ENCODE results near the gene CRYZL1.
"Not testable (repeated sequence)": the region's sequence is repeated elsewhere in the genome, so short reads cannot be mapped to it uniquely, and the experiment has no call there.

- TF ChIP-seq CTCF (IDR thresholded peaks at IDR 0.05); SIN3A (IDR thresholded peaks at IDR 0.05; ENCODE audit: borderline replicate concordance, insufficient read depth, low read depth, low read length); POLR2AphosphoS5 (IDR thresholded peaks at IDR 0.05; ENCODE audit: low read depth, low read length): not testable (repeated sequence)
Measured at GRCh38 chr21:33626151-33626550, 15.4 kb downstream of the CRYZL1 start.
